ENCODE measurements around the gene DLEC1.

The DLEC1 gene

DNA sequence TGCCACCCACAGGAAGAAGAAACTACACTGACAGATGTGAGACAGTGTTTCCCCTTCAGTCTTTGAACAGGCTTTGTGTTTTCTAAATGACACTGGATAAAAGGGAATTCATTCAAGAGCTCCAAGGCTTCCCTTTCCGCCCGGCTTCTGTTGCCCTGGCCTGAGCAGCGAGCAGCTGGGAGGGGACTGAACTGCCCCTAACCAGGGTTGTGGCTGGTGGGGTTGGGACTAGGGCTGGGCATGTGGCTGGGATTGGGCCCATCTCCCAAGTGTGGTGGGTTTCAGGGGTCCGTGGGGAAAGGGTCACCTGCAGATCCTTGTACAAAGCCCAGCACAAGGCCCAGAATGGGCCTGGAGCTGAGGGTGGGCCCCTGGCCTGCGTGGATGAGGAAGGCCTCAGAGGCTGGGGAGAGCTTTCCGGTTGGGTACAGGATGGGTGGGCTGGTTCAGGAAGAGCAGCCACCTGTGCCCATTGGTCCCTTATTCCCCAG lies 38.0 kb upstream of the DLEC1 start:
- DNase-seq (ENCODE audit: low read depth in 2 of 2), result no peak

DNA sequence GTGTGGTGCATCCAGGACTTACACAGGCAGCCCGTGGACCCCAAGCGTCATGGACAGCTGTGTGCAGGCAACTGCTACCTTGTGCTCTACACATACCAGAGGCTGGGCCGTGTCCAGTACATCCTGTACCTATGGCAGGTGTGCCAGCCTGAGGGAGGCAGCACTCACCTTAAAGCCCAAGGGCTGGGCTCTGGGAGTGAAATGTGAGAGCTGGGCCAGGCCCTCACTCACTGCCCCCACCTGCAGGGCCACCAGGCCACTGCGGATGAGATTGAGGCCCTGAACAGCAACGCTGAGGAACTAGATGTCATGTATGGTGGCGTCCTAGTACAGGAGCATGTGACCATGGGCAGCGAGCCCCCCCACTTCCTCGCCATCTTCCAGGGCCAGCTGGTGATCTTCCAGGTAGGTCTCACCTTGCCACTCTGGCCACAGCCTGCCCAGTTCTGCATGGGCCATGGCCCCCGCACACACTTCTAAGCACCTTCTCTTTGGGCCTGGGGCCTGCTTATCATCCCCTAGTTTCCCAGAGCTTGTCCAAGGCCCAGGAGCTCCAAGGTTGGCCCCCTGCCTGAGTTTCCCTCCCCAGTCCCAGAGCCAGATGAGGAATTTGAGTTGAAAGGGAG lies 37.4 kb upstream of the DLEC1 start:
- no peak for DNase-seq (ENCODE audit: low read depth in 2 of 2)

DNA sequence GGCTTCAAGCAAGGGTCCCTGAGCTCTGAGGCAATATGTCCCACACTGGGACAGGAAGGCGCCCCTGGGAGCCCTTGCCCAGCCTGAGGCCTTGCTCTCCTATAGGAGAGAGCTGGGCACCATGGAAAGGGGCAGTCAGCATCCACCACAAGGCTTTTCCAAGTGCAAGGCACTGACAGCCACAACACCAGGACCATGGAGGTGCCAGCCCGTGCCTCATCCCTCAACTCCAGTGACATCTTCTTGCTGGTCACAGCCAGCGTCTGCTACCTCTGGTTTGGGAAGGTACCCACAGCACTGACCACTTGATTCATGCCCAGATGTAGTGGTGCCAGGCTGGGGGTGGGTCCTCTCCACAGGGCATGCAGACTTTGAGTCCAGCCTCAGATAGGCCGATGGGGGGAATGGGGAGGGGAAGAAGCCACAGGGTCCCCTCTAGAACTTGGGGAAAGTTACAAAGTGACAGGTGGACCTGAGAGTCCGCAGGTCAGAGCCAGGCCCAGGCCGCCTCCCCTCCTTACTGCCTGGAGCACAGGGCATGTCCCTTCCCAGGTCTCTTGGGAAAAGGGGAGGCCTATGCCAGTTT lies 36.6 kb upstream of the DLEC1 start:
- DNase-seq (ENCODE audit: low read depth in 2 of 2), result no peak

DNA sequence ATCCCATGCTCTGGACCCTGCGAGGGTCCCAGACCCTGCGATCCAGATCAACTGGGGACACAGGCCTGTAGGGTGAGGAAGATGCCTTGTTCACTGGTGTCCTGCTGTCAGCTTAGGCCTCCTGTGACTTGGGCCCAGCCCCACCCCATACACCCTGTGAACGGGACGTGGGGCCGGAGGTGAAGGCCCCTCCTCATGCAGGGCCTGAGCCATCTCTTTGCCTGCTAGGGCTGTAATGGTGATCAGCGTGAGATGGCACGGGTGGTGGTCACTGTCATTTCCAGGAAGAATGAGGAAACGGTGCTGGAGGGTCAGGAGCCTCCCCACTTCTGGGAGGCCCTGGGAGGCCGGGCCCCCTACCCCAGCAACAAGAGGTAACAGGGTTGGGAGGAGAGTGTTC lies 36.1 kb upstream of the DLEC1 start:
- DNase-seq (ENCODE audit: low read depth in 2 of 2), result no peak

DNA sequence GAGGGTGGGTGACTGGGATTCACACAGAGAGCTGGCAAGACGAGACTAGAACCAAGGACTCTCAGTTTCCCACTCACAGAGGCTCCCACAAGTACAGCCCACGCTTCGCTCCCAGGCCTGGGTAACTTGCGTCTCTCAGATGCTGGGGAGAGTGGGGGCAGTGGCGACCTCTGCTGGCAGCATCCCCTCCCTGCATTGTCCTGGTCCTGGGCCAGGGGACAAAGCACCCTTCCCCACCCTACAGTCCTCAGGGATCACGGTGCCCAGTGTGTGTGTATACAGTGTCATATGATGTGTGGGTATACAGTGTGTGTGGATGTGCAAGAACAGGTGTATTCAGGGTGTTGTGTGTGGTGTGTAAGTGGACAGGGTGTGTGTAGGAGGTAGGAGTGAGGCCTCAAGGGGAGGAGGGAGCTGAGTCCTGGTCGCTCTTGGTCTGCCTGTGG lies 35.6 kb upstream of the DLEC1 start:
- DNase-seq (ENCODE audit: low read depth in 2 of 2), result peak in 1 of 2 donors; percentile 56

DNA sequence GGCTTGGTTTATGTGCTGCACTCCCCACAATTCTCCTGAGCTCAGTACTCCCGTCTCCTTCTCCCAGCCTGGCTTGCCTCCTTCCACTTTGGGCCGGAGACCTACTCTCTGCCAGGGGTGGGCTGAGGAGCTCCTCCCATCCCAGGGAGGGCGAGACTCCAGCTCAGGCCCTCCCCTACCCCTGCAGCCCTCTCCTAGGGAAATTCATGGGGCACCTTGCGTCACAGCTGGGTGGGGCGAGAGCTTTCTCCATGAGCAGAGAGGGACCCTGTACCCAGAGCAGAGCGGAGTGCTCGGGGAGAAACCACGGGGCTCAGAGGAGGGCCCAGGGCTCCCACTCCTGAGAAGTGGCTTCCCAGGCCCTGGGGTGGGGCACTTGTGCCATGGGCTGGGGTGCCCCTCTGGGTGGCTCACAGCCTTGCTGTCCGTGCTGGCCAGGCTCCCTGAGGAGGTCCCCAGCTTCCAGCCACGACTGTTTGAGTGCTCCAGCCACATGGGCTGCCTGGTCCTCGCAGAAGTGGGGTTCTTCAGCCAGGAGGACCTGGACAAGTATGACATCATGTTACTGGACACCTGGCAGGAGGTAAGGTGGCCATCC lies 35.1 kb upstream of the DLEC1 start:
- DNase-seq (ENCODE audit: low read depth in 2 of 2), result no peak

DNA sequence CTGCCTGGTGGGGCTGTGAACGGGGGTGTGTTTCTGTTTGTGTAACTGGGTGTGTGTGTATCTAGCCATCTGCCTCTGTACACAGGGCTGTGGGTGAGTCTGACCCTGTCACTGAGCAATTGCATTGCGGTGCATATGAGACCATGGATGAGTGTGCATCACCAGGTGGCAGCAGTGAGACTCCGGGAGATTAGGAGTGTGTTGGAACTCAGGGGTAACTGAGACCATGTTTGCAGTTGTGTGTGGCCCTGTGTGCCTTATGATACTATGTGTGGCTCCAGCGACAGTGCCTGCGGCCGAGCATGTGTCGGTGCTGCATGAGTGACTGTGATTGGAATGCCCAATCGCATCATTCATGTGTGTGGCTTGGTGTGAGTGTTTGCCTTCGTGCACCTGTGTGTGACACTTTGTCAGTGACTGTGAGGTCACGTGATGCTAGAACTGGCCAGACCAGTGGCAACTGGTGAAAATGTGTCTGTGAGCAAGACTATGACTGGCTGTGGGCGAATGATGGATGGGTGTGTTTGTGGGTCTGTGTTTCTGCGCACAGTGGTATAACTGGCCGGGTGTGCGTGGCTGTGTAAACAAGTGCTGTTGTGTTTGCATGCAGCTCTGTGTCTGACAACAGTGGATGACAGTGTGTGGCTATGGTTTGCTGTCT lies 34.5 kb upstream of the DLEC1 start:
- peak in 1 of 2 donors; percentile 30 for DNase-seq (ENCODE audit: low read depth in 2 of 2)

DNA sequence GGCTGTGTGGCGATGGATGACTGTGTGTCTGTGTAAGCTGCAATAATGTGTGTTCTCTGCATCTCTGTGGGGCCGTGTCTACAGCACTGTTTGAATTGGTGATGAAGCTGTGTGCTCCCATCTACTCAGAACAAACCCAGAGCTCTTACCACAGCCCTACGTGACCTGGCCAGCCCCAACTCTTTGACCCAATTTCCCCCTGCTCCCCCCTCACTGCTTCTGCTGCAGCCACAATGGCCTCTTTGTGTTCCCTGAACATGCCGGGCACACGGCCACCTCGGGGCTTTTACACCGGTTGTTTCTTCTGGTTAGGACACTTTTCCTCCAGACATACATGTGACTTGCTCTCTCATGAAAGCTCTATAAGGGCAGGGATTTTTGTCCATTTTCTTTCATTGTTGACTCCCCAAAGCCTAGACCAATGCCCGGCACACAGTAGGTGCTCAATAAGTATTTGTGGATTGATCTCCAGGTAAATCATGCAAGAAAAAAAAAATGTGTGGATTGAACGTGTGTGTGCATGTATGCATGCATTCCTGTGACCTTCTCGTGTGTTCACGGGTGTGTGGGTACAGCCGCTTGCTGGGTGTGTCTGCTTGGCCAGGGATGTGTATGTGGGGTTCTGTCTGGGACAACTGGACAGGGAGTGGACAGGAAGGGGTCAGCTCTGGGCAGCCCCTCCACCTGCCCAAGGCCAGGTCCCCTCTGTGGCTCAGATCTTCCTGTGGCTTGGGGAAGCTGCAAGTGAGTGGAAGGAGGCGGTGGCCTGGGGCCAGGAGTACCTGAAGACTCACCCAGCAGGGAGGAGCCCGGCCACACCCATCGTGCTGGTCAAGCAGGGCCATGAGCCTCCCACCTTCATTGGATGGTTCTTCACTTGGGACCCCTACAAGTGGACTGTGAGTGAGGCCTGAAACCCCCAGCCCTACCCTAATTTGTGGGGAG lies 33.7 kb upstream of the DLEC1 start:
- DNase-seq (ENCODE audit: low read depth in 2 of 2), result no peak

DNA sequence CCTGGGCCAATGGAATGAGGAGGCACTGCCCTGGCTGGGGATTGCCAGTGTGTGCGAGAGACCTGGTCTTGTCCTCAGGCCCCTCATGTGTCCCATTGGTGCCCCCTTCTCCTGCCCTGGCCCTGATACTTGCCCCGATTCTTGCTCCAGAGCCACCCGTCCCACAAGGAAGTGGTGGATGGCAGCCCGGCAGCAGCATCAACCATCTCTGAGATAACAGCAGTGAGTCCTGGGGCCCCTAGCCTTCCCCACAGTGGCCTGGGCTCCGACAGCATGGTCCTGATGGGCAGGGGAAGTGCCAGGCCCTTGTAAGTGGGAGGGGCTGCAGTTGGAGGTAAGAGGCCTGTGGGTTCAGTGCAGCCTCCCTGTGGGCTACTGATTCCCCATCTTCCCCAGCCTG lies 33.0 kb upstream of the DLEC1 start:
- DNase-seq (ENCODE audit: low read depth in 2 of 2), result no peak

DNA sequence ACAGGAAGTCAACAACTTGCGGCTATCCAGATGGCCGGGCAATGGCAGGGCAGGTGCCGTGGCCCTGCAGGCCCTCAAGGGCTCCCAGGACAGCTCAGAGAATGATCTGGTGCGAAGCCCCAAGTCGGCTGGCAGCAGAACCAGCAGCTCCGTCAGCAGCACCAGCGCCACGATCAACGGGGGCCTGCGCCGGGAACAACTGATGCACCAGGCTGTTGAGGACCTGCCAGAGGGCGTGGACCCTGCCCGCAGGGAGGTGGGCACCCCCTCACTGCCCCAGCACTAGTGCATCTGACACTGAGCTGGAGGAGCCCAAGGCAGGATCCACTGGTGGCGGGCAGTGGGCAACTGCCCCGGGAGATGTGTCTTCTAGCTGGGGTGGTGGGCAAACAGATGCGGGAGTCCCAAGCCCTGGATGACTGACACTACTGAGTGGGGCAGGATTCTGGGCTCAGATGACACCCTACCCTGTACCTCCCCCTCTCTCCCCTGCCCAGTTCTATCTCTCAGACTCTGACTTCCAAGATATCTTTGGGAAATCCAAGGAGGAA lies 32.5 kb upstream of the DLEC1 start:
- DNase-seq (ENCODE audit: low read depth in 2 of 2), result no peak

DNA sequence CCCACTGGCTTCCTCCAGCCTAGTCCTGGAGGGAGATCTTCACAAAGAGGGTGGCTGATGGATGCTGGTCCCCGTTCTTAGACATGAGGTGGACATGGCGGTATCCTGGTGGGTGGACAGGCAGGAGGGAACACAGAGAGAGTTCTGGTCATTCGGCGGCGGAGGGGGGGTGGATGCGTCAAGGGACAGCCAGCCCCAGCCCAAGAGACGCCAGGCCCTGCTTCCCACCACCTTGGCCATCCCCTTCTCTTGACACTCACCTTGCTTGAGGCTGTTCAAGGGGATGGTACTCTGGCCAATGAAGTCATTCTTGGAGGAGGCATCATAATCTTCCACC lies 31.3 kb upstream of the DLEC1 start:
- no peak for DNase-seq (ENCODE audit: low read depth in 2 of 2)

DNA sequence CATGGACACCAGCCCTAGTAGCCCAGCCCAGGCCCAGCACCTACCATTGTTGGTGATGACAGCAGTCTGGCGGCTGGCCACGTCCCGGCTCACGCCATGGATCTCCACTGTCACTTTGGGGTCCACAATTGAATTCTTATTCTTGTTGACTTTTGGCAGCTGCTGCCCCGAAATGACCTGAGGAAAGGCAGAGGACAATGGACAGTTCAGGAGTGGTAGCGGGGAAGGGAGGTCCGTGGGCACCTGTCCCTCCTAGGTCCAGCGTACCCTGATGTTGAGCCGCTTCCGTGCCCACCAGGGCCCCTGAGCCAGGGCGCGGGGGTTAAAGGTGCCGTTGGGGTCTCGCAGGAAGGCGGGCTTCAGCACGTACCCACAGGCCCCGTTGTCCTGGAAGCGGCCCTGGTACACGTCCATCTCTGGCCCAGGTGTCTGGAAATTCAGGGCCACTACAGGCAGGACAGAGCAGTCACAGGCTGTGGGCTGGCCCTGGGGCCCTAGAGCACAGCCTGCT lies 30.8 kb upstream of the DLEC1 start:
- DNase-seq (ENCODE audit: low read depth in 2 of 2), result no peak

DNA sequence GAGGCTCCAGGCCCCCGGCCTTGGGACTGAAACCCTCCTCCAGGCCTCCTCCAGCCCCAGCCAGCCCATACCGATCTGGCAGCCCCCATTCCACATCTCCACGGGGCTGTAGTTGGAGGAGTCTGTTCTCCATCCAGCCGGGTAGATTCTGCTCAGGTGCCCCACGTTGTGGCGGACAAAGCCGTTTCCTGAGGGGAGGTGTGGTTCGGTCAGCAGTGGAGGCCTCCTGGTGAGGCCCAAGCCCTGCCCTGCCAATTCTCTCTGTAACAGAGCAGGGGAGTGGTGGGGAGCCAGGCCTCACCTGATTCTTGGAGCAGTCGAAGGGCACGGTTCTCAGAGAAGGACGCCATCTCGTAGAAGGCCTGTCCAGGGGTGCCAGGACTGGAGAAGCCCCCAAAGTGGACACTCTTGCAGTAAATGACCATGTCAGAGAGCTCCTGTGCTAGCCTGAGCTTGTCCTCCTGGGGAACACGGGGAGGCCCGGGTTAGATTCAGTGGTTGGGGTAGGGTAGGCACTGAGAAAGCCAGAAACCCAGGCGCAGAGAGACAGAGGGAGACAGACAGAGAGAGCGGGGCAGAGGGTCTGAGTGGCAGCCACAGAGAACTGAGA lies 29.9 kb upstream of the DLEC1 start:
- no peak for DNase-seq (ENCODE audit: low read depth in 2 of 2)

DNA sequence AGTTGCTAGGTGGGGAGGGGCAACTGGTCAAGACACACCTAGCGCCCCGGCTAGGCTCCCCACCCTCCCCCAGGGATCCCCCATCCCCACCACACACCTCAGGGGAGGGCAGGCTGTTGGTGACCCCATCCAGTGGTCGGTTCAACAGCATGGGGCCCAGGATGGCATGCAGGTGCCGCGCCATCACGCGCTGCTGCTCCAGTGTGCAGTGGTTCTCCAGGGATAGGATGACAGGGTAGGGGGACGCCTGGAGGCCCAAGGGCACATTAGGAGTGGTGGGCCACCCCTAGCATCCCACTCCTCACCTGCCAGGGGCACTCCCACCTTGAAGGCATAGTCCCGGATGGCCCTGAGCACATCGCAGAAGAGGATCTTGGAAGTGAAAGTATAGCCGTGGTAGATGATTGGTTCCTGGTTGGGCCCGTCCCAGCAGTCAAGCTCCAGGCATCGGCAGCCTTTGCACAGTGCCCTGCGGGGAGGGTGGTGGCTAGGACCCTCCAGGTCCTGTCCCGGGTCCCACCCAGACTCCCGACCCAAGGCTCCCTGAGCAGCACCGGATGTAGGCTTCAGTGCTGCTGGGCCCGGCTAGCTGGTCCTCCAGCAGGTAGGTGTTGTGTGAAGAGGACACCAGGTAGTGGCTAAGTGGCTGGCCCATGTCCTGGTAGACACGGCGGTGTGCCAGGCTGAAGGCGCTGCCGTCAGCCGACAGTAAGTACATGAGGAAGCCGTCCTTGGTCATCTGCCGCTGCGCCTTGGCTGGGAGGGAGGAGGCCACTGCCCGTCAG lies 29.0 kb upstream of the DLEC1 start:
- no peak for DNase-seq (ENCODE audit: low read depth in 2 of 2)

DNA sequence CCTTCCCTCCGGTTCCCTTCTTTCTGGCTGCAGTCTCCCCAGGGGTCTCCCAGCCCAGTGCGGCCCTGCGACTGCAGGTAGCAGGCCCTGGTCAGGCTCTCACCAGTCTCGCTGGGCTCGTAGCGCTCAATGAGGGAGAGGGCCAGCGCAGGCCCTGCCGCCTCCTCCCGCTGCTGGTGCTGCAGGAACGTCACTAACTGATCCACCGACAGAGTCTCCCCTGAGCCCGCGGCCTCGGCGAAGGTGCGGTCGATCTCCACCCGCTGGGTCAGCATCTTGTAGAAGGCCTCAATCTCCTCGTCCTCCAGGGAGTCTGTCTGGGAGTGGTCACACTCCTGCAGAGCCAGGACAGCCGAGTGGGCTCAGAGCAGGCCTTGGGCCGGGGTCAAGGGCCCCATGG lies 27.9 kb upstream of the DLEC1 start:
- no peak for DNase-seq (ENCODE audit: low read depth in 2 of 2)

DNA sequence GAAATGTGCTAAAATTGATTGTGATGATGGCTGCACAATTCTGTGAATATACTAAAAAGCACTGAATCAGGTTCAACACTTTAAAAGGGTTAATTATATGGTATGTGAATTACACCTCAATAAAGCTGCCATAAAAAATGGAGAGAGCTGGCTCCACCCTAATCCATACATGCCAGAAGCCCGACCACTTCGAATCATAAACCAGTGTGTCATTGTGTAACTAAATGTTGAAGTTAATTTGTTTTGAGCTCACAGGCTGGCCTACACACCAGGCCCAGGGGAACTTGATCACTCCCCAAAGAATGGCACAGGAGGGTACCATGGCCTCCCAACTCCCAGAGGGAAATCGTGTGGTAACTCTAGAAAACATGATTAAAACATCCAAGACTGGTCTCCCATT lies 23.5 kb upstream of the DLEC1 start:
- DNase-seq (ENCODE audit: low read depth in 2 of 2), result no peak

DNA sequence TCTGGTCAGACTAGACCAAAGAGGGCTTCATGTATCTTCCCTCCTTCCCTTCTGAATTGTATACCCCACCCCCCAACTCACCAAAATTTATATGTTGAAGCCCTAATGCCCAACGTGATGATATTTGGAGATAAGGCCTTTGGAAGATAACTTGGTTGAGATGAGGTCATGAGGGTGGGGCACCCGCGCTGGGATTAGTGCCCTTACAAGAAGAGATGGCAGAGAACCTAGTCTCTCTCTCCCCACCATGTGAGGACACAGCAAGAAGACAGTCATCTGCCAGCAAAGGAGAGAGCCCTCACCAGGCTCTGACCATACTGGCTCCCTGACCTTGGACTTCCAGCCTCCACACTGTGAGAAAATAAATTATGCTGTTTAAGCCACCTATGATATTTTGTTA lies 23.0 kb upstream of the DLEC1 start:
- no peak for DNase-seq (ENCODE audit: low read depth in 2 of 2)

DNA sequence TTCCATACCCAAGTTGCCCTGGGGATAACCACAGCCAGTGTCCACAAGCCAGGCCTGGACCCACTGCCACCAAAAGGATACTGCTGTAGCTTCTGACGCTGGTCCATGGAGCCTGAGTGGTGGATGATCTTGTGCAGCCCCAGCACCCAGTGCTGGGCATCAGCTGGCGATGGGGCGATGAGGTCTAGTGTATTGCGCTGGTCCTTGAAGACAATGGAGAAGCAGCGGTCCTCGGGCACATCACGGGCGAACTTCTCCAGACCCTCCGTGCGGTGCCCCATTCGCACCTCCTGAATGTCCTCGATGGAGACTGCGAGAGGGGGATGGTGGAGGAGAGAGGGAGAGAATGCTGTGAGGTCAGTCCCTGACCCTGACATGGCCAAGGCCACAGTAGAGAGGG lies 22.6 kb upstream of the DLEC1 start:
- no peak for DNase-seq (ENCODE audit: low read depth in 2 of 2)

DNA sequence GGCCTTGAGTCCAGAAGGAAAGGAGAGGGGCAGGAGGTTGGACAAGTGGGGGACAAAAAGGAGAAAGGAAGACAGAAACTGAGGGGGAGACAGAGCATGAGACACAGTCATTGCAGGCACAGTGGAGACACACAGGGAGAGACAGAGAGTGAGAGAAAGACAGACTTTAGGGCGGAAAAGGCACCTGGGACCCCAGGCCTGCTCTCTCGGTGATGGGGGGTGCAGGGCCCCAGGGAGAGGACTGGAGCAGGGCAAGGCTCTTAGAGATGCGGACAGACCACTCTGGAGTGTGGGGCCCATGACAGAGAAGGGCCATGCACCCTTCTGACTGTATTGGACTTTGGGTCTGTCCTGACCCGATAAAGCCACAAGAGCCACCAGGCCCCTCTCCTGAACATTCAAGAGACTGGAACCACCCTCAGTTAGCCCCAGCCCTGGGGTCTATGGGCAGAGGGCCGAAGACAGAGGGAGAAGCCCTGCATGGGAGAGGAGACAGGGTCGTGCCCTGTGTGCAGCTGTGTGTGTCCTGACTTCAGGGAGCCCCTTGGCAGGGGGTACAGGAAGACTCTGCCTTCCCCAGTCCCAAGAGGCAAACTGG lies 22.1 kb upstream of the DLEC1 start:
- DNase-seq (ENCODE audit: low read depth in 2 of 2), result no peak

Measured in activated CD4-positive, alpha-beta T cell treated with anti-CD3 and anti-CD28 coated beads for 24 hours (primary cell).